ENCODE measurements around the gene MFNG. TPM values are rescaled to one million over a fixed set of nuclear protein-coding genes. Genes with fewer than 3 reads are reported as not detected.

MFNG gene
- total RNA-seq, 1 experiment from 2014 or later: 3.3 TPM

DNA sequence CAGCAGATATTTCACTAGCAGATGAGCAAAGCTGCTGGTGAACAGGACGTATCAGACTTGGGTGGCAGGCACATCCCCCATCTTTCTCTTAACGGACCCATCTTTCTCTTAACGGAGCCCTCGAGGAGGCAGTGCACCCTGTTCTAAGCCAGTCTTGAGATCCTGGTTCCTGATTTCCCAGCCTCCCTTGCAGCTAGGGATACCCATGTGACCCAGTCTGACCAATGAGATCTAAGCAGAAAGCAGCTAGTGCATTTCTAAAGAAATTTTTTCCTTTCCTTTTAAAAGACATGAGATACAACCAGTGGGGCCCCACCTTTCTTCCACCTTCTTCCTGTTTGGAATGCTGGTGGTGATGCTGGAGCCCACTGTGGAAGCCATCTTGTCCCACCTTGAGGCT lies 45.3 kb downstream of the MFNG start:
- H3K4me1 Mint-ChIP-seq: no peaks in the 10 kb centered on the region
- no CpG with 5 or more reads among the region's 4 CpGs for WGBS (ENCODE audit: extremely low coverage, insufficient read length, low lambda C conversion rate)

More for the DNA sequence above, 45.3 kb downstream of the MFNG start:
- no peak overlapping the region for H2BK5ac ChIP-seq (ENCODE audit: insufficient read length, low read length)
- no peak overlapping the region for H4K91ac ChIP-seq (ENCODE audit: insufficient read length, low read depth, low read length)
- H4K20me1 ChIP-seq (ENCODE audit: control insufficient read depth, insufficient read depth, insufficient read length): no peaks in the 10 kb centered on the region
- no peak overlapping the region for H3T11ph ChIP-seq (ENCODE audit: low read length)
- no peaks in the 10 kb centered on the region for H3K9me3 ChIP-seq (ENCODE audit: control insufficient read depth, low read depth, low read length)
- peaks cover 5% of the 10 kb centered on the region in 2 experiments; a peak in 3 of 5 replicates for H3K9me3 Mint-ChIP-seq
- no peak overlapping the region for H3K23ac ChIP-seq (ENCODE audit: insufficient read length, low read depth, low read length)
- no peak overlapping the region for H3K56ac ChIP-seq (ENCODE audit: insufficient read length, low read depth, low read length)
- H3K27me3 ChIP-seq (ENCODE audit: insufficient read depth, low read length): no peaks in the 10 kb centered on the region
- H3K4me3 Mint-ChIP-seq: no peak overlapping the region
- H3K79me1 ChIP-seq (ENCODE audit: insufficient read depth, low read depth, low read length, poor library complexity, severe bottlenecking): no peaks in the 10 kb centered on the region
- no peaks in the 10 kb centered on the region for H3K79me2 ChIP-seq (ENCODE audit: insufficient read depth, low read length)
- peaks cover 41% of the 10 kb centered on the region for H3K27me3 Mint-ChIP-seq (ENCODE audit: low read depth)
- no peak overlapping the region; the same call in 1 of the 2 replicates for H3K14ac ChIP-seq (ENCODE audit: insufficient read depth, low read length)
- H2AFZ ChIP-seq (ENCODE audit: low read length): no peak overlapping the region
- no peak overlapping the region for H2AK5ac ChIP-seq (ENCODE audit: insufficient read length, low read length)
- H3K4me1 ChIP-seq (ENCODE audit: insufficient read depth, low read length): no peaks in the 10 kb centered on the region
- no peak overlapping the region for H3K27ac Mint-ChIP-seq
- no peak overlapping the region for H3K4ac ChIP-seq (ENCODE audit: low read depth, low read length)
- no peak overlapping the region for H3K9ac ChIP-seq (ENCODE audit: extremely low read depth, insufficient read length, low read length)
- peaks cover 0 to 4% (median 3%) of the 10 kb centered on the region in 3 experiments; a peak in 1 of 7 replicates for H3K36me3 Mint-ChIP-seq (ENCODE audit: insufficient read depth in 1 of 3, low read depth in 3 of 3)
- H2BK120ac ChIP-seq (ENCODE audit: low read depth, low read length, poor library complexity, severe bottlenecking): no peak overlapping the region
- no peak overlapping the region for H4K8ac ChIP-seq (replicated peaks; ENCODE audit: insufficient read length, low read depth, low read length)
- no peak overlapping the region for H2BK12ac ChIP-seq (ENCODE audit: insufficient read length, low read depth, low read length)
- H3K4me2 ChIP-seq (ENCODE audit: insufficient read depth, insufficient read length, low read length): no peak overlapping the region
- DNase-seq: no peak
- no peak overlapping the region for H4K5ac ChIP-seq (ENCODE audit: insufficient read length, low read depth, low read length)
- TF ChIP-seq, protein P1, sequence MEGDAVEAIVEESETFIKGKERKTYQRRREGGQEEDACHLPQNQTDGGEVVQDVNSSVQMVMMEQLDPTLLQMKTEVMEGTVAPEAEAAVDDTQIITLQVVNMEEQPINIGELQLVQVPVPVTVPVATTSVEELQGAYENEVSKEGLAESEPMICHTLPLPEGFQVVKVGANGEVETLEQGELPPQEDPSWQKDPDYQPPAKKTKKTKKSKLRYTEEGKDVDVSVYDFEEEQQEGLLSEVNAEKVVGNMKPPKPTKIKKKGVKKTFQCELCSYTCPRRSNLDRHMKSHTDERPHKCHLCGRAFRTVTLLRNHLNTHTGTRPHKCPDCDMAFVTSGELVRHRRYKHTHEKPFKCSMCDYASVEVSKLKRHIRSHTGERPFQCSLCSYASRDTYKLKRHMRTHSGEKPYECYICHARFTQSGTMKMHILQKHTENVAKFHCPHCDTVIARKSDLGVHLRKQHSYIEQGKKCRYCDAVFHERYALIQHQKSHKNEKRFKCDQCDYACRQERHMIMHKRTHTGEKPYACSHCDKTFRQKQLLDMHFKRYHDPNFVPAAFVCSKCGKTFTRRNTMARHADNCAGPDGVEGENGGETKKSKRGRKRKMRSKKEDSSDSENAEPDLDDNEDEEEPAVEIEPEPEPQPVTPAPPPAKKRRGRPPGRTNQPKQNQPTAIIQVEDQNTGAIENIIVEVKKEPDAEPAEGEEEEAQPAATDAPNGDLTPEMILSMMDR (conservative IDR thresholded peaks at IDR 0.05): no peak
- no peak overlapping the region for H3K18ac ChIP-seq (ENCODE audit: insufficient read length, low read depth, low read length)
- no peaks in the 10 kb centered on the region for H3K23me2 ChIP-seq (ENCODE audit: insufficient read length, low read depth, low read length, poor library complexity, severe bottlenecking)
- no peak overlapping the region for H3K27ac ChIP-seq (ENCODE audit: insufficient read length, low read depth, low read length)
- no peak overlapping the region for H2BK20ac ChIP-seq (ENCODE audit: low read depth, low read length, poor library complexity, severe bottlenecking)
- no peak overlapping the region for H2BK15ac ChIP-seq (ENCODE audit: low read depth, low read length)

Measured in H9 (cell line).